C4-2B (cell line): ENCODE data around the gene LRBA.
A peak's percentile ranks its signal among the peaks of the same experiment; 100 is the strongest.
"Not testable (repeated sequence)": the region's sequence is repeated elsewhere in the genome, so short reads cannot be mapped to it uniquely, and the experiment has no call there.

ENCODE experiments used
- H3K27ac ChIP-seq: fragments of 450-650 bp; 2 replicates; pipeline ENCODE4 v1.5.1; 2017
- ZFX ChIP-seq: fragments of 450-650 bp; IDR thresholded peaks from 2 replicates; pipeline ENCODE4 v1.6.1; 2017
- TF ChIP-seq, protein P1 (sequence below): fragments of 450-650 bp; conservative IDR thresholded peaks from 2 replicates; pipeline ENCODE4 v1.5.1; 2017; ENCODE audit warnings: mild to moderate bottlenecking

The LRBA gene, protein sequence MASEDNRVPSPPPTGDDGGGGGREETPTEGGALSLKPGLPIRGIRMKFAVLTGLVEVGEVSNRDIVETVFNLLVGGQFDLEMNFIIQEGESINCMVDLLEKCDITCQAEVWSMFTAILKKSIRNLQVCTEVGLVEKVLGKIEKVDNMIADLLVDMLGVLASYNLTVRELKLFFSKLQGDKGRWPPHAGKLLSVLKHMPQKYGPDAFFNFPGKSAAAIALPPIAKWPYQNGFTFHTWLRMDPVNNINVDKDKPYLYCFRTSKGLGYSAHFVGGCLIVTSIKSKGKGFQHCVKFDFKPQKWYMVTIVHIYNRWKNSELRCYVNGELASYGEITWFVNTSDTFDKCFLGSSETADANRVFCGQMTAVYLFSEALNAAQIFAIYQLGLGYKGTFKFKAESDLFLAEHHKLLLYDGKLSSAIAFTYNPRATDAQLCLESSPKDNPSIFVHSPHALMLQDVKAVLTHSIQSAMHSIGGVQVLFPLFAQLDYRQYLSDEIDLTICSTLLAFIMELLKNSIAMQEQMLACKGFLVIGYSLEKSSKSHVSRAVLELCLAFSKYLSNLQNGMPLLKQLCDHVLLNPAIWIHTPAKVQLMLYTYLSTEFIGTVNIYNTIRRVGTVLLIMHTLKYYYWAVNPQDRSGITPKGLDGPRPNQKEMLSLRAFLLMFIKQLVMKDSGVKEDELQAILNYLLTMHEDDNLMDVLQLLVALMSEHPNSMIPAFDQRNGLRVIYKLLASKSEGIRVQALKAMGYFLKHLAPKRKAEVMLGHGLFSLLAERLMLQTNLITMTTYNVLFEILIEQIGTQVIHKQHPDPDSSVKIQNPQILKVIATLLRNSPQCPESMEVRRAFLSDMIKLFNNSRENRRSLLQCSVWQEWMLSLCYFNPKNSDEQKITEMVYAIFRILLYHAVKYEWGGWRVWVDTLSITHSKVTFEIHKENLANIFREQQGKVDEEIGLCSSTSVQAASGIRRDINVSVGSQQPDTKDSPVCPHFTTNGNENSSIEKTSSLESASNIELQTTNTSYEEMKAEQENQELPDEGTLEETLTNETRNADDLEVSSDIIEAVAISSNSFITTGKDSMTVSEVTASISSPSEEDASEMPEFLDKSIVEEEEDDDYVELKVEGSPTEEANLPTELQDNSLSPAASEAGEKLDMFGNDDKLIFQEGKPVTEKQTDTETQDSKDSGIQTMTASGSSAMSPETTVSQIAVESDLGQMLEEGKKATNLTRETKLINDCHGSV (N-terminal part only)

DNA sequence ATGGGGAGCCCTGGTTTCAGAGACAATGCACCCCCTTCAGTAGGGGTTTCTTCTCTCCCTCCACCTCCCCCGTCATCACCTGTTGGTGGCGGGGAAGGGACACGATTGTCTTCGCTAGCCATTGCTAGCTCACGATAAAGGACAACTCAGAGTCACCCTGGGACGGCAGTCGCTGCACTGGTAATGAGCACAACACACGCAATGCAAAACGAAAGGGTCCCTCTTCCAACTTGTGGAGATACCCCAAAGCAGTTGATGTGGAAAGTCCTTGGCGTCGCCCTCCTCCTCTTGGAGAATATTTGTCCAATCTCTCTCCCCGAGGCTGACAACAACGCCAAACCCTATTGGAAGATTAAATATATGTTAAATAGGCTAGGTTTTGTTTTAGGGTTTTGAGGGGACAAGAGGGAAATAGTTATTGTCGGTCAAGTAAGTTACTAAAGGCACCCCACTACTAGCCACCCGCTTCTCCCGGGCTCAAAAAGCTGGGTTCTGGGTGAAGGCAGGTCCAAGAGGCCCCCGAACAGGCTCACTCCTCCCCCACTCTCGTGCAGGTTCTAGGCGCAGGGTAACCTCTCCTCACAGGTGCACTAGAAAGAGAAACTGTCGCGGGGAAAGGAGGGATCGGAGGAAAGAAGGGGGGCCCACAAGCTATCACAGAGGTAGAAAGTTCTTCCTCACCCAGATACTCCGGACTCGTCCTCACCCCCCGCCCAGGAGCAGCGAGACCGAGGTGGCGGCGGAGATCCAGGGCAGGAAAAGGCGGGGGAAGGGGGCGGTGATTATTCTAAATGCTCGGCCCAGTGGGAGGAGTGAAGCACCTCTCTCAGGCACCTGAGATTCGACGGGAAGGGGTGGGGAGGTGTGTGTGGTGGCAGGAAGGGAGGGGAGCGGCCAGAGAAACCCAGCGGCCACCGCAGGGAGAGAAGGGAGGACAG is at the start of gene LRBA:
Gene LRBA, minus strand, starts transcription at position 764 of the 938 bp plus-strand sequence. Its CDS starts 642 bp downstream, at position 122.
- TF ChIP-seq ZFX, result no peak
- TF ChIP-seq, protein P1, sequence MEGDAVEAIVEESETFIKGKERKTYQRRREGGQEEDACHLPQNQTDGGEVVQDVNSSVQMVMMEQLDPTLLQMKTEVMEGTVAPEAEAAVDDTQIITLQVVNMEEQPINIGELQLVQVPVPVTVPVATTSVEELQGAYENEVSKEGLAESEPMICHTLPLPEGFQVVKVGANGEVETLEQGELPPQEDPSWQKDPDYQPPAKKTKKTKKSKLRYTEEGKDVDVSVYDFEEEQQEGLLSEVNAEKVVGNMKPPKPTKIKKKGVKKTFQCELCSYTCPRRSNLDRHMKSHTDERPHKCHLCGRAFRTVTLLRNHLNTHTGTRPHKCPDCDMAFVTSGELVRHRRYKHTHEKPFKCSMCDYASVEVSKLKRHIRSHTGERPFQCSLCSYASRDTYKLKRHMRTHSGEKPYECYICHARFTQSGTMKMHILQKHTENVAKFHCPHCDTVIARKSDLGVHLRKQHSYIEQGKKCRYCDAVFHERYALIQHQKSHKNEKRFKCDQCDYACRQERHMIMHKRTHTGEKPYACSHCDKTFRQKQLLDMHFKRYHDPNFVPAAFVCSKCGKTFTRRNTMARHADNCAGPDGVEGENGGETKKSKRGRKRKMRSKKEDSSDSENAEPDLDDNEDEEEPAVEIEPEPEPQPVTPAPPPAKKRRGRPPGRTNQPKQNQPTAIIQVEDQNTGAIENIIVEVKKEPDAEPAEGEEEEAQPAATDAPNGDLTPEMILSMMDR, result no peak
- peak within 1 kb of the TSS; percentile 94 for H3K27ac ChIP-seq

DNA sequence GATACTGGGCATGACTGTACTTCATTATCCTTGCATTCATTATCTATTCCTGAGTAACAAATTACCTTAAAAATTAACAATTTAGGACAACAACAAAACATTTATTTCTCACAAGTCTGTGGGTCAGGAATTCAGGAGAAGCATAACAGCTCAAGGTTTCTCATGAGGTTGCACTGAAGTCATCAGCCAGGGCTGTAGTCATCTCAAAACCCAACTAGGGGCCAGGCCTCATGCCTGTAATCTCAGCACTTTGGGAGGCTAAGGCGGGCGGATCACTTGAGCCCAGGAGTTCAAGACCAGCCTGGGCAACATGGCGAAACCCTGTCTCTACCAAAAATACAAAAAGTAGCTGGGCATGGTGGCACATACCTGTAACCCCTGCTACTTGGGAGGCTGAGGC is 48.1 kb upstream of the LRBA start:
- H3K27ac ChIP-seq, result not testable (repeated sequence)

DNA sequence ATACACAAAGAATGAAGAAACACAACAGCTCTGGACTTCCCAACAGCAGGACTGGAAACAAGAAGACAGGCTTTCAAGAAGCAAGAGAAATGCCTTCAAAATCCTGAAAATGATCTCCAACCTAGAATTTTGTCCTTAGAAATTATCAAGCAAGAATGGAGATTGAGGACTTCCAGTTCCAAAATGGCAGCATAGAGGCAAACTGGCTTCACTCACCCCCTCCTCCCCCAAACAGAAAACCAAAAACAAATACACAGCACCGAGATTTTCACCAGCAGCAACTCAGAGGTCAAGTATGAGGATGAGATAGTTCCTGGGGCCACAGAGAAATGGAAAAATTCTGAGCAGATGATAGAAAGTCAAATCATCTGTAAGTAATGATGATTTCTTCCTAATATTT is 40.5 kb upstream of the LRBA start:
- TF ChIP-seq ZFX, result no peak
- TF ChIP-seq, protein P1, result no peak

DNA sequence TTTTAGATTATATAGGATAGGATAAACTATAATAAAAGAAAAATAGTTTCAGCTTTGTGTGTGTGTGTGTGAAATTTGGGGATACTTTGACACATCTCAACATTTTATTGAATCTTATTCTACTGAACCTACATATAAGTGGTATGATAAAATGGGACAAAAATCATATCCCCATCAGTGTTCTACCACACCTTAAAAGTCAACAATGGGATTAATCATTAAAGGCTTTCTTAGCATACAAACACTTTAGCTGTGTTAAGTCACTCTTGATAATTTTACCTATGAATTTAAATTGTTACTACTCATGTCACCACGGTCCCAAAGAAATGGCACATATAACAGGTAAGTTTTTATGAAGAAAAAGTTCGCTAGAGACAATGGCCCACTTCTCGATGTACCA is 37.7 kb upstream of the LRBA start:
- TF ChIP-seq, protein P1, result no peak
- H3K27ac ChIP-seq, result no peak overlapping the region

More for the DNA sequence above, 40.5 kb upstream of the LRBA start:
- H3K27ac ChIP-seq, result no peak overlapping the region

DNA sequence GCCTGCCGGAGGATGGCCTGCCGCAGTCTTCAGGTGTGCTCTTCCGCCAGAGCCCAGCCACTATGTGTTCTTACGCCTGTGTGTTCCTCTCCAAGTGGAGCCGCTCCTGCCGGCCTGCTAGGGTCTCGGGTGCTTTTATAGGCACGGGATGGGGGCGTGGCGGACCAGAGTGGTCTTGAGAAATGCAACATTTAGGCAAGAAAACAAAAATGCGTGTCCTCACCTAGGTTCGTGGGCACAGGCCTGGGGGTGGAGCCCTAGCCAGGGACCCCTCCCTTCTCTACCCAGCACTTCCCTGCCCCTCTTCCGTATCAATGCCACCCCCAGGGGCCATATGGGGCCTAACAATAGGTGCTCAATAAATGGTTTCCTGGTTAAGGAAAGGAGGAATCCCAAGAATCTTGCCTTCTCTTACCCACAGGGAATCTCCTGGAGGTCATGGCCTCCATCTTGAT is 34.4 kb upstream of the LRBA start:
- TF ChIP-seq ZFX, result no peak
- H3K27ac ChIP-seq, result no peak overlapping the region

DNA sequence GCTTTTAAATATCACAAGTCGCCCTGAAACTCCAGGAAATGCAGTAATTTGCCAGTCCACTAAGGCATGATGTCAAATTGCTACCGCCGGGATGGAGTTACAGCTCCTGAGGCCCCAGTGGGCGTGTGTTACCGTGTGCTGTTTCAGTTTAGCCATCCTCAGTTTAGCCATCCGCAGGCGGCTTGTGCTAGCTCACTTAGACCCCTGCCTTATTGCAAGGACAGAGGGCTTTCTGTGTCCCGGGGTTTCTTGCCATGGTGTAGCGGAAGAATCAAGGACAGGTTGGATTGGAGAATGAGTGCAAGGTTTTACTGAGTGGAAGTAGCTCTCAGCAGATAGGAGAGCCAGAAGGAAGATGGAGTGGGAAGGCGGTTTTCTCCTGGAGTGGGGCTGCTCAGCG is 33.8 kb upstream of the LRBA start:
- TF ChIP-seq ZFX, result no peak
- TF ChIP-seq, protein P1, result no peak
- H3K27ac ChIP-seq, result no peak overlapping the region

DNA sequence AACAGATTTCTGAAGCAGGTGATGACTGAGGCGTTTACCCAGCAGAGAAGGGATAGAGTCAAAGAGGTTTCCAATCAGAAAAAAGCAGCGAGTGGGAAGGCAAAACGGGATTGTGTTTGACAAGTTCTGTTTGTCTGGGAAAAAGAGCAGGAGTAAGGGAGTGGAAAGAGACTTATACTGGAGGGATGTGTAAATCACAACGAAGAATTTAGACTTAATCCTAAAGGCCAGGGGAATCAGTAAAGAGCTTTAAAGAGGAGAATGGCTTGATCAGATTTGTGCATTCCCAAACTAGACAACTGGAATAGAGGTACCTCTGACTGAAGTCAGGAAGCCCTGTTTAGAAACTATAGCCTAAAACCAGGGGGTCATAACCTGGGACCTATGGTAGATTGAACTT is 31.5 kb upstream of the LRBA start:
- H3K27ac ChIP-seq, result no peak overlapping the region; the same call in 1 of the 2 replicates
- TF ChIP-seq ZFX, result no peak
- TF ChIP-seq, protein P1, result no peak
